Activated CD4-positive, alpha-beta T cell treated with anti-CD3 and anti-CD28 coated beads, Interleukin-10, Interleukin-2, amounts not matched to agents 100 ng/mL and 50 ng/mL, durations not matched to agents 16 hours and 8 hours (primary cell): ENCODE data around the gene MICAL3.
A peak's percentile ranks its signal among the peaks of the same experiment; 100 is the strongest.
"Not testable (repeated sequence)": the region's sequence is repeated elsewhere in the genome, so short reads cannot be mapped to it uniquely, and the experiment has no call there.

Source experiments
- DNase-seq: peaks from one replicate; pipeline ENCODE4 v3.0.0-alpha.2; 2020

The MICAL3 gene, protein sequence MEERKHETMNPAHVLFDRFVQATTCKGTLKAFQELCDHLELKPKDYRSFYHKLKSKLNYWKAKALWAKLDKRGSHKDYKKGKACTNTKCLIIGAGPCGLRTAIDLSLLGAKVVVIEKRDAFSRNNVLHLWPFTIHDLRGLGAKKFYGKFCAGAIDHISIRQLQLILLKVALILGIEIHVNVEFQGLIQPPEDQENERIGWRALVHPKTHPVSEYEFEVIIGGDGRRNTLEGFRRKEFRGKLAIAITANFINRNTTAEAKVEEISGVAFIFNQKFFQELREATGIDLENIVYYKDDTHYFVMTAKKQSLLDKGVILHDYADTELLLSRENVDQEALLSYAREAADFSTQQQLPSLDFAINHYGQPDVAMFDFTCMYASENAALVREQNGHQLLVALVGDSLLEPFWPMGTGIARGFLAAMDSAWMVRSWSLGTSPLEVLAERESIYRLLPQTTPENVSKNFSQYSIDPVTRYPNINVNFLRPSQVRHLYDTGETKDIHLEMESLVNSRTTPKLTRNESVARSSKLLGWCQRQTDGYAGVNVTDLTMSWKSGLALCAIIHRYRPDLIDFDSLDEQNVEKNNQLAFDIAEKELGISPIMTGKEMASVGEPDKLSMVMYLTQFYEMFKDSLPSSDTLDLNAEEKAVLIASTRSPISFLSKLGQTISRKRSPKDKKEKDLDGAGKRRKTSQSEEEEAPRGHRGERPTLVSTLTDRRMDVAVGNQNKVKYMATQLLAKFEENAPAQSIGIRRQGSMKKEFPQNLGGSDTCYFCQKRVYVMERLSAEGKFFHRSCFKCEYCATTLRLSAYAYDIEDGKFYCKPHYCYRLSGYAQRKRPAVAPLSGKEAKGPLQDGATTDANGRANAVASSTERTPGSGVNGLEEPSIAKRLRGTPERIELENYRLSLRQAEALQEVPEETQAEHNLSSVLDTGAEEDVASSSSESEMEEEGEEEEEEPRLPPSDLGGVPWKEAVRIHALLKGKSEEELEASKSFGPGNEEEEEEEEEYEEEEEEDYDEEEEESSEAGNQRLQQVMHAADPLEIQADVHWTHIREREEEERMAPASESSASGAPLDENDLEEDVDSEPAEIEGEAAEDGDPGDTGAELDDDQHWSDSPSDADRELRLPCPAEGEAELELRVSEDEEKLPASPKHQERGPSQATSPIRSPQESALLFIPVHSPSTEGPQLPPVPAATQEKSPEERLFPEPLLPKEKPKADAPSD (N-terminal part only)

DNA sequence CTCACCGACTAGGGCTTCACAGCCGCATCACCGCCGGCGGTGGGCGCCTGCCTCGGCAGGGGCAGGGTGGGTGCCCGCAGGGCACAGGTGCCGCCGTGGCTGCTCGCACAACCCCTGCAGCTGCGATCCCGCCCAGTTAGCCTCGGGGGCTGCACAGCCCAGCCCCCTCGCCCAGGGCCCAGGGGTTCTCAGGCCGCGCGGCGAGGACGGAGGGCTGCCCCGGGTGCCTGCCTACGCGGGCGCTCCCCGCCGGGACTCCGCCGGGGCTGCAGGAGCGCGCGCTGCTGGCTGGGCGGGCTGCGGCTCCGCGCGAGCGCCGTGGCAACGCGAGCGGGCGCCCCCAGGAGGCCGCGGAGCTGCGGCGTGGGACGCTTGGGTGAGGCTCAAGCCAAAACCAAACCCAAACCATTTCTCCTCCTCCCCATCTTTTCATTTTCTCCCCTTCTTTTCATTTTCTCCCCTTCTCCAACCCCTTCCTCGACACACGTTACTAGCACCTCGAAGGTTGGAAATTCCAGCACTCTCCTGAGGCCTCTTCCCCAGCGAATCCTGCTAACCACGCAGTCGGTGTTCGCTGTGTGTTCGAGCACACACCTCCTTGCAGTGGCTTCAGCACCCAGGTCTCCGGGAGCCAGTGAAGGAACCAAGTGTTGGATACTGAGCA, at the start of gene MICAL3:
Gene MICAL3, minus strand, starts transcription at position 286 of the 664 bp plus-strand sequence. CDS start 117,749 bp downstream, outside the sequence.
- DNase-seq: peak; percentile 66

DNA sequence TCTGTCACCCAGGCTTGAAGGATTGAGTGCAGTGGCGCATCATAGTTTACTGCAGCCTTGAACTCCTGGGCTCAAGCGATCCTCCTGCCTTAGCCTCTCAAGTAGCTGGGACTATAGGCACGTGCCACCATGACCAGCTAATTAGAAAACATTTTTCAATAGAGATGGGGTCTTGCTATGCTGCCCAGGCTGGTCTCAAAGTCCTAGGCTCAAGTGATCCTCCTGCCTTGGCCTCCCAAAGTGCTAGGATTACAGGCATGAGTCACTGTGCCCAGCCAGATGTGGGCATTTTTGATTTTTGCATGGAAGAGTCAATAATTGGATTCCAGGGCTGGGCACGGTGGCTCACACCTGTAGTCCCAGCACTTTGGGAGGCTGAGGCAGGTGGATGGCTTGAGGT, 49.6 kb upstream of the MICAL3 start:
- DNase-seq: not testable (repeated sequence)

DNA sequence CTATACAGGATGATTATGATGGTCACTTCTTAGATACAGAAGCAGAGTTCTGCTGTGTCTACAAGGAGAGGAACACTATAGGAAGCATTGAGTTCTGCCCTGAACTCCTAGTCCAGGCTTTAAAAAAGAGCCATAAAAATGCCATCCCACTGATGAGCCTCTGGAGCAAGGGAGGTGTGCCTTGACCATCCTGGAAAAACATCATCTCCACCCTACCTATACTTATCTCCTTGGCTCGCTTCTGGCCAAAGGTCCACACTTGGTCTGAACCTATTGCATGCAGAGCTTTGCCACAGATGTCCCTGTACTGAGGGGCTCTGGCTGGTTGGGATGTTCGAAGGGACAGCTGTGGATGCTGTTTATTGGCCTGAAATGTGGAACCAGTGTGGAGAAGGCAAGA, 49.1 kb upstream of the MICAL3 start:
- DNase-seq: no peak

DNA sequence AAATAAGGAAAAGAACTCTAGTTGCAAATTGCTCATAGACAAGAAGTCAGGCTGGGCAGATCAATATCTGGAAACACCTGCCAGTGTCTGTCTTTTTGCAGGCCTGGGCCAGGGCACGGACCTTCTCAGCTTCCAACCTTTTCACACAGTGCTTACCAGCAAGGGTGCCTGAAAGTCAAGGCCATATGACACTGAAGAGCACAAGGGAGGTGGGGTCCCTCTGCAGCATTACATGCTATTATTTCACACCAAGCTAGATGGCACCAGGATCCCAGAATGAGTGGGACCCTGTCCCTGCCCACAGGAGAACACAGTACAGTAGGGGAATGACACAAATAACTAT, 47.6 kb upstream of the MICAL3 start:
- DNase-seq: no peak

DNA sequence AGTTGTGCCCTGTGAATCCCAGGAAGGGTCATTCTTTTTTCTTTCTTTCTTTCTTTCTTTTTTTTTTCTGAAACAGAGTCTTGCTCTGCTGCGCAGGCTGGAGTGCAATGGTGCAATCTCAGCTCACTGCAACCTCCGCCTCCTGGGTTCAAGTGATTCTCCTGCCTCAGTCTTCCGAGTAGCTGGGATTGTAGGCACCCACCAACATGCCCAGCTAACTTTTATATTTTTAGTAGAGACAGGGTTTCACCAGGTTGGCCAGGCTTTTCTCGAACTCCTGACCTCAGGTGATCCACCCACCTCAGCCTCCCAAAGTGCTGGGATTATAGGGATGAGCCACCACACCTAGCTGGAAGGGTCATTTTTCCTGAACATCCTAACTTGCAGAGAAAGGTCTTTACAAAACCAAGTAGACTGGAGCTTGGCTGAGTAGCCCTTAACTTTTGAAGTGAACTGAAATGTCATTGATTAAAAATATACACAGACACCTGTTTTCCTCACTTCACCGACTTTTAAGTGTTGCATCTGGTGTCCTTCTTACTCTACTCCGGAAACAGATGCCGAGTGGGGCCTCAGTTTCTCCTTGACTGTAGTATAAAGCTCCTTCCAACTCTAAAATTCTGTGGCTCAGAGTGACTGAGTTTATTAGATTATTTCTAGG, 47.1 kb upstream of the MICAL3 start:
- not testable (repeated sequence) for DNase-seq

DNA sequence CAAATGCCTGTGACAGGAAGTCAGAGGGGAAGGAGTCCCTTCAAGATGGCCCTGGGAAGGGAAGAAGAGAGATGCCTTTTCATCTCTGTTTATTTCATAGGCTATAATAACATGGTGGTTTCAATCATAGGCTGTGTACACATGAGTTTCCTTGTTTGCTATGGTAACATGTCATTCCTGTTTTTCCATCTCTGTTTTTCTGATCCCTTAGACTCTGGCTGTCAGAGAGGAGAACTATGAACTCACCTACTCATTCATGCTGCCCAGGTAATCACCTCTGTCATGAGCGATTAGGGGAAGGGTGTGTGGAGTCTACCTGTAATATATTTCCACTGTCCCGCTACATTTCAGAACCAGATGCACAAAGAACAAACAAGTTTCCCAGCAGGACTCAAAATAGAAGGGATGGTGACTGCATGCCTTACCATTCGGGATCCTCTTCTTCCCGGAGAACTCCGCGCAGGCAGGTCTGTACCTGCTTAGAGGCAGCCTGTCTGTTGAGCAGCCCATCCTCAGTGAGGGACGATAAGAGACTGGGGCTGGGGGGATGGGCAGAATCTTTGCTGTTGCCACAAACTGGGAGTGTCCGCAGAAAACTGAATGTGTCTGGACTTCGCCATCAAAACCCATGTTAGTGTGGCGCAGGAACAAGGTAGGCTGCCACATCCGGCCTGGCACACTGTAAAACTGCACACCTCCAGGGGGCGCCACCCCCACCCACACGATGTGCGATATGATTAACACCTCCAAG, 46.4 kb upstream of the MICAL3 start:
- no peak for DNase-seq

DNA sequence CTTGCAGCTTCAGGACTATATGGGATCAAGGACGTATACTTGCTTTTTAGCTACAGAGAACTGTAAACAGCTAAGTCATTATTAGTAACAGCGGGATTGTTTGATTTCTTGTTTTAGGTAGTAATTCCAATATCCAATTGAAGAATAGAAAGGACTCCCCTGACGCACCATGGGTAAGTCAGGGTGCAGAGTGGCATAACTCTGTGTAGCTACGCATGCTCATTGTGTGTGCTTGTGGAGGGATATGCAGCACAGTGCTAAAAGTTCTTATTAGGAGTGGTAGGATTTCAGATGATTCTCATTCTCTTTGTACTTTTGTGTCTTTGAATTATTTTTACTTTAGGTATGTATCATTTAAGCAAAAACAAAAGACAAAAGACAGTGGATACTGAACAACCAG, 45.7 kb upstream of the MICAL3 start:
- no peak for DNase-seq

DNA sequence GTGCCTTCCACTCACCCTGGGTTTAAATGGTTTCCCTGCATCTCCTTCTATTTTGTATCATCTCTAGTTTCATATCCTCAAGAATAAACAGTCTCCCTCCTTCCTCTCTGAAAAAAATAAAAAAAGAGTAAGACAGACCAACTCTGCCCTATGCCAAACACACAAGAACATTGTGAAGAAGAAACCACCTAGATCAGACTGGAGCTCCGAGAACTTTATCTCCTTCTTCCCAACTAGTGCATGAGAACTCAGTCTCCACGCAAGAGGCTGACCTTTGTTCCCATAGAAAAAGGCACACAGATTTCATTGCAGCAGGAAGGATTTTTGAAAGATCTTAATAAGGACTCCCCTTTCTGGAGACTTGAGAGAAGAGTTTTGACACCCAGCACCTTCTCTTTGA, 44.7 kb upstream of the MICAL3 start:
- no peak for DNase-seq

DNA sequence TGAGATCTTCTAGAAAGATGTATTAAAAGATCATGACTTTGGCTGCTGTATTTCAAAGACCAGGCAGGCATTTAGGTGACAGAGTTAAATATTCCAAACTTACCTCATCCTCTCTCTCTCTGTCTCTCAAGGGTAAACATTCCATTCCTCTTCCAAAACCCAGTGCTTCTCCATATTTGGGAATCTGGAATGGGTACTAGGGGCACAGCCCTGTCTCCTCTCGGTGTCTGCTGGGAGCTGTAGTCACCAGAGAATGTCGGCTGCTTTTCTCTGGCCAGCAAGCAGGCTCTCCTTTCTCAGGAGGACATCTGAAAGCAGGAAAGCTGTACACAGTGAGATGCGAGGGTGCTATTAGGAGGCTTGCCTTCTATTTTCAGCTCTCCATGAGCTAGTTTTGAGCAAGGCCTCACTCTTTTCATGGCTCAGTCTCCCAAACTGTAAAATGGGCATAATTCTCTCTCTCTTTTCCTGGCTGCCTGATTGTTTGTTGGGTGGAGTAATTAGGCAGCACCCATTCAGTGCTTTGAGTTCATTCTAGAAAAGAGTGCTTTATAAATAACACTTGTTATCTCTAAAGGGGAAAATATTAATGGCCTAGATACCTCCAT, 44.1 kb upstream of the MICAL3 start:
- no peak for DNase-seq

DNA sequence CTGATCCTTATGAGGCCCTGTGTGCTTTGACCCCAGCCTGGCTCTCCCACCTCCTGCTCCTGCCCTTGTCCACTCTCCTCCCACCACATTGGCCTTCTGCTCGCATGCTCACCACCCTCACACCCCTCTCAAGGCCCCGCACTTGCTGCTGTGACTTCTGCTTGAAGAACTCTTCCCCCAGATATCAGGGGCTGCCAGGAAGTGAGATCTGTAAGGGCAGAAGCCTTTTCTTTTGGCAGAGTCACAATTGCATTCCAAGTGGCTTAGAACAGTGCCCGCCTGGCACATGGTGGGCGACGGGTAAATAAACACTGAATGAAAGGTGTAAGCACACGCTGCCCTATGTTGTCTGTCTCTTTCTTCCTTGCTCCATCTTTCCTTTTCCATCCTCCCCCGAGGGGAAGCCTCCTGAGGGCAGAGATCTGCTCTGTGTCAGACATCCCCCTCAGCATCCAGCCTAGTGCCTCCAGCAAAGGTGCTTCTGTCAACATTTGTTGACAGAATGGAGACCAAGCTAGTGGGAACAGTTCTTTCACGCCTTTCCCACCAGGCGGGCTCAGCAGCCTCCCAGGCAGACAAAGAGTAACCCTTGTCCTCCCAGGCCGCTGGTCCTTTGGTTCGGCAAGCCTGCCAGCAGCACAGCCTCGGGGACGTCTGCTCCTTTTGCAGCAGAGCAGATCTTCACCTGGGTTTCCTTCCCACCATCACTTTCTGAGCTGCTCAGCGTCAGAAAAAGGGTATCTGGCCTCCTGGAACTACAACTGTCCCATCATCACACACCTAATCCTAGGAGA, 43.4 kb upstream of the MICAL3 start:
- no peak for DNase-seq

DNA sequence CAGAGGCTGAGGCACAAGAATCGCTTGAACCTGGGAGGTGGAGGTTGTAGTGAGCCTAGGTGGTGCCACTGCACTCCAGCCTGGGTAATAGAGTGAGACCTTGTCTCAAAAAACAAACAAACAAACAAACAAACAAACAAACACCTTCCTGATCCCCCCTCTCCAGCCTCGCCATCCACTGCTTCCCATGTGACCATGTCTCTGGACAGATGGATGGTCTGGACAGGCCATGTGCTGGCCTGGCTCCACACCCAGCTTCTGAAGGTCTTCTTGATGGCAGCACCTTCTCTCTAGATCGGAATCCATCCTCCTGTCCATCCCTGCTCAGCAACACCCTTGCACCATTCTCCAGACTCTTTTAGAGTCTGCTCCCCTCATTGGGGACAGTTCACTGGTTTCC, 42.8 kb upstream of the MICAL3 start:
- no peak for DNase-seq

DNA sequence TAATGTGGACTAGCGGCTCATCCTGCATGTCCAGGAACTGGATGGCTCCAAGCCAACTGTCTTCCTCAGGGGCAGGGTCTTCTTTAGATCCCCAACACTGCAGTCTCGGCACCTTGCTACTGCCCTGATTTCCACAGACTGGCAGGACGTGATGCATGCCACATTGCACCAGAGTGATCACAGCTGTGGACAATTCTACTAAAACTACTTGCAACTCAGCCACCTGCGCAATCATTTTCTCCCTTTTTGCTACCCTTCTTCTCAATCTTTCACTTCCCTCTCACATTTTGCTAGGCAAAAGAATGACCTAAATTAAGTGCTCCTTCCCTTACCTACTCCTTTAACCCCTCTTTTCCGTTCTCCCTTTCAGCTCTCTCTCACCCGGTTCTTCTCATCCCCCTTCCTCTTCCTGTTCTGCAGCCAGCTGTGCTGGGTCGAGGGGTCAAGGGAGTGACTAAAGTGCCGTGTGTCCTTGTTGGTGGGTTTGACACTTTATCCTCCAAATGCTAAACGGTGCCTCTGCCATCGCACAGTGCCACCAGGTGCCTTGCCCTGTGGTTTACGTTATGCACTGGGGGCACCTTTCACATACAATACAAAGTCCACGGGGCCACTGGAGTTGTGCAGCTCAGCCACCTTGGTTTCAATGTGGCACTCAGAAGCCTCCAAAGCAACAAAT, 42.0 kb upstream of the MICAL3 start:
- no peak for DNase-seq

DNA sequence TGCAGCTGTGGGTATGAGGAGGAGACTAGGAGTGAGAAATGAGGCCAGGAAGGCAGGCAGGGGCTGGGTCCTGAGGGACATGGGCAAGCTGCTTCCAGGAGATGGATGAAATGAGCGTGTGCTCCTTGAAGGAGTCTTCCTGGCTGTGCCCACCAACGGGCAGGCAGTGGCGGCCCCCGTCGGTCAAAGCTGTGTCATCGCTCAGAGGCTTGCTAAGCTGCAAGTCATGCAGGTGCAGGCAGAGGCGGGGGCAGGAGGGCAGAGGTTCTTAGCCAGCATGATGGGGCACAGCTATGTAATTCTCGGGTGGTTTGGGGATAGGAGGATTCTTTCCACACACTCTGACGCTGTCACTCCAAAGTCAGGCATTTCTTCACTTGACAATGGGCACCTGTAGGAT, 40.9 kb upstream of the MICAL3 start:
- DNase-seq: no peak

DNA sequence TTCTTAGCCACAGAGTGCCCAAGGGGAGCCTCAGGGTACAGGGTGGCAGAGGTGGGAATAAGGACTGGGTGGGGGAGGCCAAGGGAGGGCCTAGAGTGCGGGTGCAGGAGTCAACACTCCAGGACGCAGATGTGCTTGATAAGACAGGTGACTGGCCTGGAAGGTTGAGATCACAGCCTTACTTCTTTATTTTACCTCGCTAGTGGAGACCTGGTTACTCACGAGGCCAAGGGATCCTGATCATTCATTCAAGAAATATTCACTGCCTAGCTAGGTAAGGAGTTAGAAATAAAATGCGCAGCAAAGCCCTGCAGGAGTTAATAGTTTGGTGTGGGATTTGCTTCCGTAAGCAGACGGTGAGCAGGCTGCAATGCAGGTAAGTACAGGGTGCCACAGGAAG, 40.3 kb upstream of the MICAL3 start:
- DNase-seq: no peak

DNA sequence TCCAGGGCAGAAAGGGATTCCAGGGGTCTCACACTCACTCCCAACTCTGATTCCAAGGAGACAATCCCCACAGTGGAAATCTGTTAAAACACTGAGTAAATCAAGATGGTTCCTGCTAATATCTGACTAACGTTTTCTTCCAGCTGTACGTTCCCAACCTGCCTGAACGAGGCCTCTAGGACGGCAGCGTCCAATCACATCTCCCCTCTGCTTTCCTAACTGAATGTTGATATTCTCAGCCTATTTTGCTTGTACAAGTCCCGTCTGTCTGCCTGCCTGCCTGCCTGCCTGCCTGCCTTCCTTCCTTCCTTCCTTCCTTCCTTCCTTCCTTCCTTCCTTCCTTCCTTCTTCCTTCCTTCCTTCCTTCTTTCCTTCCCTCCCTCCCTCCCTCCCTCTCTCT, 39.4 kb upstream of the MICAL3 start:
- DNase-seq: not testable (repeated sequence)

DNA sequence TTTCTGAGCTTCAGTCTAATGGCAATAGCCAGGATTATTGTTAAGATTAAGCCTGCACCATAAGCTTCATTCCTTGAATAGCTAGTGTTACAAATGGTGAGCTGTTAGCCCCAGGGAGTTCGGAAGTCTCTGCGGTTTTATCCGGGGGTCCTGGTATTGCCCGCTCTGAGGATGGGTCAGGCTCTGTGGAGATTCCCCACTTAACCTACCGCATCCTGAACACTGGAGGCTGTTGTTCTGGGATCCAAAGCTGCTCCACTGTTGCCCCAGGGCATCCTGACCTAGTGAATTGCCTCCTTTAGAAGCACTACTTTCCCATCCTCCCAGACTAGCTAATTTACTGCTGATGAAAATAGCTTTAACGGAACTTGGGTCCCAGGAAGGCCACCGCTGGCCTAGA, 38.9 kb upstream of the MICAL3 start:
- DNase-seq: no peak

DNA sequence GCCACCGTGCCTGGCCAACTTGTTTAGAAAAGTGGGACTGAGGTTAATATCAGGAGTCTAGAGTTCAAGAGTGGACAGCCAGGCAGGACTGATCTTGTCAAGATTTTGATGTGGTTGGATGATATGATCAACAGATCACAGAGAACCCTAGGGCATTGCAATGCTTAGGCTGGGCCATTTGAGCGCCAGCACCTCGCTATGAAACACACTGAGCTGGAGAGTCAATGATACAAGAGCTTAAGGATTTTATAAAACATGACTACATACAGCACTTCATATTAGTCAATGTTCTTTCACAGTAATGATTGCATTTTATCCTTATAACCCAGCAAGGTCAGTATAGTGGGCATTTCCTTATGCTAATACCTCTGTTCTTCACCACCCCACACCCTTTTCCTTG, 38.1 kb upstream of the MICAL3 start:
- no peak for DNase-seq

DNA sequence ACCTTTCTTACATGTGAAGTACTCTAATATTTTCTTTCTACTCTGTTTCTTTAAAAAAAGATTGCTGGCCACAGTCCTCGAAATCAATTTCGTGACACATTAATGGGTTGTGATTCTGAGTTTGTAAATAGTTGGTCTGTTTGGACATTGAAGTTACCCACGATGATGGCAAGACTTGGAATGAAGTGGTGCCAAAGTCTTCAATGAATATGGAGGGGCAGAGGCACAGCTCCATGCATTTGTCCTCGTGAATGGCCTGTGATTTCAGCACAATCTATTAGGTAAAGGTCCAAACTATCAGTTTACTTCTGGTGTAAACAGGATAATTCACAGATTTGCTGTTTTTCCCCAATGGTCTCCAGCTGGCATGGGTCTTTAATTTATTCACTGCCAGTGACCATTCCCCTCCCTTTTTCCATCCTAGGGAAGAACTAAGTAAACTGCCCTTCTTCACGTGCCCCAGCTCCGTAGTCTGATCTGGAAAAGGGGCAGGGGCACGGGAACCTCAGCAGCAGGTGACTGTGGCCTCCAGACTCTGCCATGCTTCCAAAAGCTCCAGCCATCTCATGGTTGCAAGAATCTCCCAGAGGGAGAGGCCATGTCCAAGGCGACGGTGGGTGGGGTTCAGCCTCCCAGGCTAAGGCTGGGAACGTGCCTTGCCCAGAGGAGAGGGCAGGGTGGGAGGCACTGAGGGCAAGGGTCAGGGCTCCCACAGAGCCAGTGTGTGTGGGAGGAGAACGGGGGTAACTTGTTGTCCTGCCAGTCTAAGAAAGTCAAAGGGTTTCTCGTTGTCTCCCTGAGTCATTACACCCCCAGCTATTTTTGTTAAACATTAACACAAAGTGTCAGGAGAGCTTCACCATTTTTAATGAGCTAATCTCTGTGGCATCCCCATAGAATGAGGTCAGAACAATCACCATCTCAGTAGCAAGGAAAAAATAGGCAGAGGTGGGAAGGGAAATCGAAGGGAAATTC, 36.6 kb upstream of the MICAL3 start:
- no peak for DNase-seq
